Subcutaneous abdominal adipose tissue (tissue), 5 donors: ENCODE measurements around the gene YWHAB.

Experiments used
- H3K27ac ChIP-seq: one replicate; pipeline ENCODE4 v1.7.0; 2013; ENCODE audit warnings: low read depth, mild to moderate bottlenecking, inconsistent platforms, low read length, moderate library complexity
- H3K27me3 ChIP-seq, 5 donors: one replicate each; pipeline ENCODE4 v1.7.0; 2013; ENCODE audit warnings: low read length in 5 of 5, inconsistent platforms in 1 of 5; ENCODE audit not compliant: control insufficient read depth in 5 of 5, insufficient read depth in 4 of 5
- H3K36me3 ChIP-seq, 5 donors: one replicate each; pipeline ENCODE4 v1.7.0; 2013; ENCODE audit warnings: low read length in 5 of 5; ENCODE audit not compliant: control insufficient read depth in 5 of 5, insufficient read depth in 5 of 5
- H3K4me1 ChIP-seq, 5 donors: one replicate each; pipeline ENCODE4 v1.7.0; 2013; ENCODE audit warnings: low read length in 5 of 5, mild to moderate bottlenecking in 3 of 5, moderate library complexity in 1 of 5; ENCODE audit not compliant: control insufficient read depth in 5 of 5, insufficient read depth in 5 of 5
- H3K4me3 ChIP-seq, 5 donors: one replicate each; pipeline ENCODE4 v1.7.0; 2013; ENCODE audit warnings: low read length in 5 of 5, low read depth in 1 of 5
- H3K9ac ChIP-seq, 5 donors: one replicate each; pipeline ENCODE4 v1.7.0; 2013; ENCODE audit warnings: low read length in 5 of 5, mild to moderate bottlenecking in 4 of 5, moderate library complexity in 3 of 5
- H3K9me3 ChIP-seq, 5 donors: one replicate each; pipeline ENCODE4 v1.7.0; 2013; ENCODE audit warnings: low read length in 5 of 5; ENCODE audit not compliant: control insufficient read depth in 5 of 5
- donor health status: healthy.
- donor health status: healthy.
- donor health status: healthy.
- donor health status: healthy.
- donor health status: healthy.

YWHAB gene

GRCh38 chr20:44921447-44921846 lies 35.9 kb downstream of the YWHAB start:
- Histone ChIP-seq H3K27me3 (no peaks in the 10 kb centered on the region), H3K4me3 (no peak overlapping the region), H3K4me1 (no peaks in the 10 kb centered on the region), H3K9me3 (no peaks in the 10 kb centered on the region), H3K36me3 (peaks cover 0 to 20% (median 5%) of the 10 kb centered on the region in 5 donors), H3K27ac (no peak overlapping the region), H3K9ac (no peak overlapping the region)

- no peak overlapping the region for H3K4me3 ChIP-seq
- H3K27ac ChIP-seq, result no peak overlapping the region
- H3K36me3 ChIP-seq, result peaks cover 0 to 13% (median 5%) of the 10 kb centered on the region in 5 donors
- no peak overlapping the region for H3K9ac ChIP-seq
- H3K9me3 ChIP-seq, result no peaks in the 10 kb centered on the region
- H3K4me1 ChIP-seq, result no peaks in the 10 kb centered on the region
- no peaks in the 10 kb centered on the region for H3K27me3 ChIP-seq
These were observed 39.0 kb downstream of the YWHAB start for GRCh38 chr20:44924541-44924940.

- Histone ChIP-seq H3K27ac (no peak overlapping the region), H3K9ac (no peak overlapping the region), H3K36me3 (peaks cover 0 to 24% (median 7%) of the 10 kb centered on the region in 5 donors), H3K4me1 (no peaks in the 10 kb centered on the region), H3K9me3 (no peaks in the 10 kb centered on the region), H3K27me3 (no peaks in the 10 kb centered on the region), H3K4me3 (no peak overlapping the region)
These were observed 43.1 kb downstream of the YWHAB start for GRCh38 chr20:44928595-44928994.

- peaks cover 0 to 28% (median 9%) of the 10 kb centered on the region in 5 donors for H3K36me3 ChIP-seq
These were observed 45.1 kb downstream of the YWHAB start for GRCh38 chr20:44930517-44931168.

GRCh38 chr20:44931911-44932310 lies 46.4 kb downstream of the YWHAB start:
- Histone ChIP-seq H3K27me3 (no peaks in the 10 kb centered on the region), H3K4me1 (no peaks in the 10 kb centered on the region), H3K36me3 (peaks cover 0 to 38% (median 12%) of the 10 kb centered on the region in 5 donors), H3K4me3 (no peak overlapping the region), H3K9ac (no peak overlapping the region), H3K27ac (no peak overlapping the region), H3K9me3 (no peaks in the 10 kb centered on the region)

More at GRCh38 chr20:44930517-44931168, 45.1 kb downstream of the YWHAB start:
- Histone ChIP-seq H3K27ac (no peak overlapping the region), H3K9me3 (no peaks in the 10 kb centered on the region), H3K9ac (no peak overlapping the region), H3K4me1 (no peaks in the 10 kb centered on the region), H3K27me3 (no peaks in the 10 kb centered on the region), H3K4me3 (no peak overlapping the region)

GRCh38 chr20:44932916-44933315 lies 47.4 kb downstream of the YWHAB start:
- no peak overlapping the region for H3K27ac ChIP-seq
- no peak overlapping the region for H3K9ac ChIP-seq
- H3K4me3 ChIP-seq, result no peak overlapping the region
- no peaks in the 10 kb centered on the region for H3K9me3 ChIP-seq
- H3K36me3 ChIP-seq, result peaks cover 0 to 41% (median 12%) of the 10 kb centered on the region in 5 donors
- H3K27me3 ChIP-seq, result no peaks in the 10 kb centered on the region
- H3K4me1 ChIP-seq, result peaks cover 0 to 2% (median 0%) of the 10 kb centered on the region in 5 donors

GRCh38 chr20:44936510-44936909 lies 51.0 kb downstream of the YWHAB start:
- peaks cover 0 to 57% (median 18%) of the 10 kb centered on the region in 5 donors for H3K36me3 ChIP-seq
- no peaks in the 10 kb centered on the region for H3K27me3 ChIP-seq
- no peak overlapping the region for H3K9ac ChIP-seq
- no peak overlapping the region for H3K27ac ChIP-seq
- no peaks in the 10 kb centered on the region for H3K9me3 ChIP-seq
- H3K4me1 ChIP-seq, result peaks cover 0 to 19% (median 7%) of the 10 kb centered on the region in 5 donors
- no peak overlapping the region for H3K4me3 ChIP-seq

GRCh38 chr20:44938637-44939036 lies 53.1 kb downstream of the YWHAB start:
- Histone ChIP-seq H3K36me3 (peaks cover 0 to 69% (median 38%) of the 10 kb centered on the region in 5 donors), H3K27ac (no peak overlapping the region), H3K9me3 (no peaks in the 10 kb centered on the region), H3K4me1 (peaks cover 0 to 19% (median 7%) of the 10 kb centered on the region in 5 donors), H3K4me3 (no peak overlapping the region), H3K9ac (peak overlapping the region in 1 of 5 donors; percentile 1), H3K27me3 (no peaks in the 10 kb centered on the region)

- H3K4me1 ChIP-seq, result peaks cover 0 to 19% (median 7%) of the 10 kb centered on the region in 5 donors
- no peaks in the 10 kb centered on the region for H3K27me3 ChIP-seq
- H3K36me3 ChIP-seq, result peaks cover 0 to 81% (median 47%) of the 10 kb centered on the region in 5 donors
- no peak overlapping the region for H3K4me3 ChIP-seq
- H3K9ac ChIP-seq, result no peak overlapping the region
- H3K27ac ChIP-seq, result no peak overlapping the region
- H3K9me3 ChIP-seq, result no peaks in the 10 kb centered on the region
These were observed 55.7 kb downstream of the YWHAB start for GRCh38 chr20:44941120-44941691.

GRCh38 chr20:44942264-44942973 lies 56.9 kb downstream of the YWHAB start:
- H3K4me1 ChIP-seq, result peaks cover 0 to 19% (median 7%) of the 10 kb centered on the region in 5 donors
- H3K27me3 ChIP-seq, result no peaks in the 10 kb centered on the region
- H3K36me3 ChIP-seq, result peaks cover 3 to 83% (median 54%) of the 10 kb centered on the region in 5 donors
- no peak overlapping the region for H3K9ac ChIP-seq
- no peaks in the 10 kb centered on the region for H3K9me3 ChIP-seq
- no peak overlapping the region for H3K27ac ChIP-seq
- no peak overlapping the region for H3K4me3 ChIP-seq
